ENCODE measurements around the gene TES.

TES gene

GRCh38 chr7:116182023-116182422, 28.3 kb upstream of the TES start:
- H3K9me3 Mint-ChIP-seq, result peaks cover 36% of the 10 kb centered on the region
- H3K36me3 Mint-ChIP-seq (ENCODE audit: low read depth), result peaks cover 8% of the 10 kb centered on the region
- no peaks in the 10 kb centered on the region for H3K27me3 Mint-ChIP-seq (ENCODE audit: low read depth, poor library complexity)
- H3K4me3 Mint-ChIP-seq, result no peak overlapping the region
- H3K4me1 Mint-ChIP-seq, result no peaks in the 10 kb centered on the region
- TF ChIP-seq CTCF (IDR thresholded peaks at IDR 0.05), result no peak
- H3K27ac Mint-ChIP-seq, result no peak overlapping the region
- DNase-seq, result no peak

- H3K4me3 Mint-ChIP-seq, result no peak overlapping the region
- no peaks in the 10 kb centered on the region for H3K27me3 Mint-ChIP-seq (ENCODE audit: low read depth, poor library complexity)
- H3K4me1 Mint-ChIP-seq, result no peaks in the 10 kb centered on the region
- H3K27ac Mint-ChIP-seq, result no peak overlapping the region
- no peak for DNase-seq
- H3K9me3 Mint-ChIP-seq, result peaks cover 50% of the 10 kb centered on the region
- TF ChIP-seq CTCF (IDR thresholded peaks at IDR 0.05), result no peak
- H3K36me3 Mint-ChIP-seq (ENCODE audit: low read depth), result peaks cover 8% of the 10 kb centered on the region
These were observed 24.9 kb upstream of the TES start for GRCh38 chr7:116185450-116185849.

- H3K4me1 Mint-ChIP-seq, result no peaks in the 10 kb centered on the region
- H3K4me3 Mint-ChIP-seq, result no peak overlapping the region
- no peak for DNase-seq
- no peak overlapping the region for H3K27ac Mint-ChIP-seq
- no peaks in the 10 kb centered on the region for H3K27me3 Mint-ChIP-seq (ENCODE audit: low read depth, poor library complexity)
- peaks cover 8% of the 10 kb centered on the region for H3K36me3 Mint-ChIP-seq (ENCODE audit: low read depth)
- TF ChIP-seq CTCF (IDR thresholded peaks at IDR 0.05), result no peak
- peaks cover 50% of the 10 kb centered on the region for H3K9me3 Mint-ChIP-seq
These were observed 24.4 kb upstream of the TES start for GRCh38 chr7:116185956-116186355.

GRCh38 chr7:116187400-116187799, 22.9 kb upstream of the TES start:
- Mint-ChIP-seq H3K27ac (no peak overlapping the region), H3K27me3 (ENCODE audit: low read depth, poor library complexity) (no peaks in the 10 kb centered on the region), H3K4me1 (no peaks in the 10 kb centered on the region), H3K36me3 (ENCODE audit: low read depth) (peaks cover 8% of the 10 kb centered on the region), H3K4me3 (no peak overlapping the region), H3K9me3 (peaks cover 50% of the 10 kb centered on the region)
- no peak for TF ChIP-seq CTCF (IDR thresholded peaks at IDR 0.05)
- no peak for DNase-seq

GRCh38 chr7:116193329-116194087, 16.8 kb upstream of the TES start:
- H3K9me3 Mint-ChIP-seq, result no peaks in the 10 kb centered on the region
- H3K36me3 Mint-ChIP-seq (ENCODE audit: low read depth), result no peaks in the 10 kb centered on the region
- H3K4me3 Mint-ChIP-seq, result no peak overlapping the region
- H3K27ac Mint-ChIP-seq, result no peak overlapping the region
- no peak for TF ChIP-seq CTCF (IDR thresholded peaks at IDR 0.05)
- no peaks in the 10 kb centered on the region for H3K4me1 Mint-ChIP-seq
- H3K27me3 Mint-ChIP-seq (ENCODE audit: low read depth, poor library complexity), result peaks cover under 1% of the 10 kb centered on the region
- DNase-seq, result no peak

GRCh38 chr7:116194115-116194514, 16.2 kb upstream of the TES start:
- Mint-ChIP-seq H3K27me3 (ENCODE audit: low read depth, poor library complexity) (peaks cover 7% of the 10 kb centered on the region), H3K36me3 (ENCODE audit: low read depth) (no peaks in the 10 kb centered on the region), H3K4me1 (no peaks in the 10 kb centered on the region), H3K9me3 (no peaks in the 10 kb centered on the region), H3K4me3 (no peak overlapping the region), H3K27ac (no peak overlapping the region)
- DNase-seq, result no peak
- TF ChIP-seq CTCF (IDR thresholded peaks at IDR 0.05), result no peak

Measured in nephron progenitor cell (in vitro differentiated cells).